Astrocyte (in vitro differentiated cells and primary cell): ENCODE data around the gene TMEM45B. TPM values are rescaled to one million over a fixed set of nuclear protein-coding genes. Genes with fewer than 3 reads are reported as not detected.

Experiments
- DNase-seq: peaks from one replicate; pipeline ENCODE4 v3.0.0-alpha.2; 2010; ENCODE audit warnings: low read depth
- FAIRE-seq: peaks from 2 replicates; lab custom pipeline; 2011; peaks lifted over from hg19 to GRCh38; lab: Jason Lieb, UNC
- H2AFZ ChIP-seq: 2 replicates; pipeline ENCODE4 v1.6.0; 2012; ENCODE audit warnings: low read depth, low read length, inconsistent platforms
- H3K27ac ChIP-seq: 2 replicates; pipeline ENCODE4 v1.5.1; 2011; ENCODE audit warnings: low read depth, low read length, inconsistent platforms
- H3K27me3 ChIP-seq: 2 replicates; pipeline ENCODE4 v1.6.0; 2011; ENCODE audit warnings: low read length, inconsistent platforms; ENCODE audit not compliant: insufficient read depth
- H3K36me3 ChIP-seq: 2 replicates; pipeline ENCODE4 v1.5.1; 2011; ENCODE audit warnings: low read length, inconsistent platforms; ENCODE audit not compliant: insufficient read depth
- H3K4me1 ChIP-seq: 2 replicates; pipeline ENCODE4 v1.5.1; 2011; ENCODE audit warnings: low read length, inconsistent platforms; ENCODE audit not compliant: insufficient read depth
- H3K4me2 ChIP-seq: 2 replicates; pipeline ENCODE4 v1.6.0; 2012; ENCODE audit warnings: low read length, inconsistent platforms
- H3K4me3 ChIP-seq: 2 replicates; pipeline ENCODE4 v1.5.1; 2011; ENCODE audit warnings: low read depth, mild to moderate bottlenecking, low read length, inconsistent platforms; ENCODE audit not compliant: insufficient read depth
- H3K79me2 ChIP-seq: 2 replicates; pipeline ENCODE4 v1.6.0; 2012; ENCODE audit warnings: mild to moderate bottlenecking, low read length, inconsistent platforms; ENCODE audit not compliant: insufficient read depth
- H3K9ac ChIP-seq: 2 replicates; pipeline ENCODE4 v1.6.0; 2012; ENCODE audit warnings: mild to moderate bottlenecking, low read length, inconsistent platforms
- H3K9me3 ChIP-seq: 2 replicates; pipeline ENCODE4 v1.5.1; 2012; ENCODE audit warnings: low read depth, mild to moderate bottlenecking, low read length, inconsistent platforms; ENCODE audit not compliant: insufficient read depth
- H4K20me1 ChIP-seq: 2 replicates; pipeline ENCODE4 v1.6.0; 2012; ENCODE audit warnings: low read length, inconsistent platforms; ENCODE audit not compliant: insufficient read depth
- H3K27ac Mint-ChIP-seq: one replicate; pipeline ENCODE4 v1.8.0; 2021; ENCODE audit warnings: mild to moderate bottlenecking, mixed read lengths; ENCODE audit not compliant: unreplicated experiment
- H3K27me3 Mint-ChIP-seq: one replicate; pipeline ENCODE4 v1.8.0; 2021; ENCODE audit warnings: low read depth, mixed read lengths; ENCODE audit not compliant: unreplicated experiment
- H3K36me3 Mint-ChIP-seq: one replicate; pipeline ENCODE4 v1.8.0; 2021; ENCODE audit warnings: low read depth, mixed read lengths; ENCODE audit not compliant: unreplicated experiment
- H3K4me1 Mint-ChIP-seq: one replicate; pipeline ENCODE4 v1.8.0; 2021; ENCODE audit warnings: low read depth, mixed read lengths; ENCODE audit not compliant: unreplicated experiment
- H3K4me3 Mint-ChIP-seq: one replicate; pipeline ENCODE4 v1.8.0; 2021; ENCODE audit warnings: mild to moderate bottlenecking, moderate library complexity, mixed read lengths; ENCODE audit not compliant: unreplicated experiment
- H3K9me3 Mint-ChIP-seq: one replicate; pipeline ENCODE4 v1.8.0; 2021; ENCODE audit warnings: mild to moderate bottlenecking, mixed read lengths; ENCODE audit not compliant: unreplicated experiment
- EZH2 ChIP-seq: IDR thresholded peaks from 2 replicates; pipeline ENCODE4 v1.6.1; 2012; ENCODE audit warnings: mild to moderate bottlenecking, low read length, inconsistent platforms; ENCODE audit not compliant: insufficient read depth
- total RNA-seq: library from RNA; stranded (reverse); gene quantifications from 2 replicates; pipeline ENCODE4 v1.2.1, GENCODE V29; 2021
- TF ChIP-seq, protein P1 (sequence below): IDR thresholded peaks from 2 replicates; pipeline ENCODE4 v1.5.1; 2011; ENCODE audit warnings: low read depth, mild to moderate bottlenecking, inconsistent platforms, low read length, moderate library complexity; ENCODE audit not compliant: insufficient read depth

Gene TMEM45B
- total RNA-seq, 1 donor from 2014 or later, result not detected

DNA sequence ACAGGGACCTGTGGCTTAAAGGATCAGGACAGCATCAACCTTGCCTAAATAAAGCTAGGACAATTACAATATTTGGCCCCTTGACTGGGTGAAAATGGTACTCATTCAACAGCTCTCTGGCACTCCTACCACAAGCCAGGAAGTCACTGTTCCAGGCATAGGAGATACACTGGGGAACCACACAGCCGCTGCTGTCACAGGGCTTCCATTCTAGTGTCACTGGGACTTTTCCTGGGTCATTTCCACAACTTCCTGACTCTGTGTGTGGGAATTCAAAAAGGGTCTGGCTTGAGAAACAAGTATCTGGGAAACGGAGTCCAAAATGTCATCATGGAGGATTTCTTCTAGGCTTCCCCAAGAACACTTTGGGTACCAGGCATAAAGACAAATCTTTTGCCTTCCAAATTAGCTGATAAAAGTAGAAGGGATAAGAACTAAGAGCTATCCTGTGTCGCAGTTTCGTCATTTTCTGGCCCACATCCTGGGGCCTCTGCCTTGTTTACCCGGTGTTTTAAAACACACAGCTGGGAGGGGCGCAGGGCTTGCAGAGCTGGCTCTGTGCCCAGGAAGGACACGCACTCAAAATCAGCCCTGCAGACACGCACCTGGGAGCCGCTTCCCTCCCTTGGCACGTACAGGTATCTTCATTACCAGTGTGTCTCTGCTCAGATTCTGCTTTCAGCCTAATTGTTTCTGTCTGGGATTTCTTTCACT, 38.0 kb downstream of the TMEM45B start:
- no peaks in the 10 kb centered on the region for H3K9me3 ChIP-seq
- H3K4me2 ChIP-seq, result no peak overlapping the region
- Mint-ChIP-seq H3K4me3 (no peak overlapping the region), H3K36me3 (peaks cover 3% of the 10 kb centered on the region), H3K27me3 (no peaks in the 10 kb centered on the region), H3K9me3 (peaks cover 3% of the 10 kb centered on the region), H3K4me1 (no peaks in the 10 kb centered on the region), H3K27ac (no peak overlapping the region)
- H3K9ac ChIP-seq, result no peak overlapping the region
- no peak for TF ChIP-seq EZH2
- TF ChIP-seq, protein P1, sequence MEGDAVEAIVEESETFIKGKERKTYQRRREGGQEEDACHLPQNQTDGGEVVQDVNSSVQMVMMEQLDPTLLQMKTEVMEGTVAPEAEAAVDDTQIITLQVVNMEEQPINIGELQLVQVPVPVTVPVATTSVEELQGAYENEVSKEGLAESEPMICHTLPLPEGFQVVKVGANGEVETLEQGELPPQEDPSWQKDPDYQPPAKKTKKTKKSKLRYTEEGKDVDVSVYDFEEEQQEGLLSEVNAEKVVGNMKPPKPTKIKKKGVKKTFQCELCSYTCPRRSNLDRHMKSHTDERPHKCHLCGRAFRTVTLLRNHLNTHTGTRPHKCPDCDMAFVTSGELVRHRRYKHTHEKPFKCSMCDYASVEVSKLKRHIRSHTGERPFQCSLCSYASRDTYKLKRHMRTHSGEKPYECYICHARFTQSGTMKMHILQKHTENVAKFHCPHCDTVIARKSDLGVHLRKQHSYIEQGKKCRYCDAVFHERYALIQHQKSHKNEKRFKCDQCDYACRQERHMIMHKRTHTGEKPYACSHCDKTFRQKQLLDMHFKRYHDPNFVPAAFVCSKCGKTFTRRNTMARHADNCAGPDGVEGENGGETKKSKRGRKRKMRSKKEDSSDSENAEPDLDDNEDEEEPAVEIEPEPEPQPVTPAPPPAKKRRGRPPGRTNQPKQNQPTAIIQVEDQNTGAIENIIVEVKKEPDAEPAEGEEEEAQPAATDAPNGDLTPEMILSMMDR, result no peak
- FAIRE-seq (no peak), DNase-seq (no peak)
- H2AFZ ChIP-seq, result no peak overlapping the region
- H3K27ac ChIP-seq, result no peak overlapping the region
- H3K4me3 ChIP-seq, result no peak overlapping the region
- H3K36me3 ChIP-seq, result no peaks in the 10 kb centered on the region
- no peaks in the 10 kb centered on the region for H4K20me1 ChIP-seq
- peaks cover 32% of the 10 kb centered on the region for H3K27me3 ChIP-seq
- H3K4me1 ChIP-seq, result no peaks in the 10 kb centered on the region
- no peaks in the 10 kb centered on the region for H3K79me2 ChIP-seq

DNA sequence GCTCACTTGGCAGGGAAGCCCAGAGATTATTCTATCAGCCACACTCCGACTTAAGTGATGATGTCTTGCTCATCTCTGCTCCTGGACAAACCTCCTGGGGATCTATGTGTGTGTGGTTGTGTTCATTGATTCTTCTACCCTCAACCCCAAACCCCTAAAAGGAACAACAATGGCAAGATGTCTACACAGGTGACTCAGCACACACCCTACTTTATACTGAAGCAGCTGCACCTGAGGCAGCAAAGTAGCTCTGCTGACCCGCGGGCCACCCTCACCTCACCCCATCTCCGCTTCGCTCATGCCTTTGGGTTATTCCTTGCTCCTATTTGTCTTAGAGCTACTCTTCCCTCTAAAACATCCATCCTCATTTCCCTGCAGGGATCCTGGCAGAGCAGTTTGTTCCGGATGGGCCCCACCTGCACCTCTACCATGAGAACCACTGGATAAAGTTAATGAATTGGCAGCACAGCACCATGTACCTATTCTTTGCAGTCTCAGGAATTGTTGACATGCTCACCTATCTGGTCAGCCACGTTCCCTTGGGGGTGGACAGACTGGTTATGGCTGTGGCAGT, 38.7 kb downstream of the TMEM45B start:
- Histone ChIP-seq H3K4me2 (no peak overlapping the region), H4K20me1 (no peaks in the 10 kb centered on the region), H3K9me3 (no peaks in the 10 kb centered on the region), H3K4me3 (no peak overlapping the region), H3K27me3 (peaks cover 27% of the 10 kb centered on the region), H2AFZ (no peak overlapping the region), H3K27ac (no peak overlapping the region), H3K9ac (no peak overlapping the region), H3K4me1 (no peaks in the 10 kb centered on the region), H3K36me3 (no peaks in the 10 kb centered on the region), H3K79me2 (no peaks in the 10 kb centered on the region)
- Mint-ChIP-seq H3K4me1 (no peaks in the 10 kb centered on the region), H3K9me3 (peaks cover 3% of the 10 kb centered on the region), H3K27ac (no peak overlapping the region), H3K27me3 (no peaks in the 10 kb centered on the region), H3K36me3 (peaks cover 3% of the 10 kb centered on the region), H3K4me3 (no peak overlapping the region)
- FAIRE-seq (no peak), DNase-seq (no peak)
- TF ChIP-seq EZH2, result no peak
- TF ChIP-seq, protein P1, result no peak

DNA sequence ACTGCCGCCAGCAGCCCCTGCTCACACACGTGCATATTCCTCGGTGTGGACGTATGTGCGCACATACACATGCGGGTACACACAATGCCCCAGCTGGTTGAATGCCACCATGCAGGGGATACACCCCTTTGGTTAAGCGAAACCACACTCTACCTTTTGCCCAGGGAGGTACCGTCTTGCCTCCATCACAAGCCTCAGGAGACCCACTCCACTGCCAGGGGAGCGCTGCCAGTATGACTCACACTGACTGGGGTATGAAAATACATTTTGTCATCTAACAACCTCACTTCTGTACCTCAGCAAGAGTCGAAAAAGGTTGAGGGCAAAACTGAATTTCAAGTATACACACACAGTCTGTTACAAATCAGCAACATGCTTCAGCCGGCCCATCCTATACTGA, 39.4 kb downstream of the TMEM45B start:
- Histone ChIP-seq H3K4me2 (no peak overlapping the region), H3K4me1 (no peaks in the 10 kb centered on the region), H3K79me2 (no peaks in the 10 kb centered on the region), H3K4me3 (no peak overlapping the region), H3K36me3 (no peaks in the 10 kb centered on the region), H3K27me3 (peaks cover 21% of the 10 kb centered on the region), H3K27ac (no peak overlapping the region), H2AFZ (no peak overlapping the region), H4K20me1 (no peaks in the 10 kb centered on the region), H3K9ac (no peak overlapping the region), H3K9me3 (no peaks in the 10 kb centered on the region)
- Mint-ChIP-seq H3K27me3 (no peaks in the 10 kb centered on the region), H3K9me3 (peaks cover 3% of the 10 kb centered on the region), H3K36me3 (peaks cover 3% of the 10 kb centered on the region), H3K27ac (no peak overlapping the region), H3K4me1 (no peaks in the 10 kb centered on the region), H3K4me3 (no peak overlapping the region)
- DNase-seq (no peak), FAIRE-seq (no peak)
- TF ChIP-seq EZH2, result no peak
- TF ChIP-seq, protein P1, result no peak
